H9 (cell line): Measurements from ENCODE around the gene SPEF2. TPM values are rescaled to one million over a fixed set of nuclear protein-coding genes. Genes with fewer than 3 reads are reported as not detected.

ENCODE experiments used
- DNase-seq: peaks from one replicate; pipeline ENCODE4 v3.0.0-alpha.2; 2017
- H2AFZ ChIP-seq: one replicate; pipeline ENCODE4 v1.6.1; 2013; ENCODE audit warnings: mild to moderate bottlenecking, low read length, control low read depth, moderate library complexity
- H2AK5ac ChIP-seq: 2 replicates; pipeline ENCODE4 v1.6.1; 2013; ENCODE audit warnings: low read length, control low read depth, mixed read lengths; ENCODE audit not compliant: insufficient read length
- H2BK120ac ChIP-seq: one replicate; pipeline ENCODE4 v1.6.1; 2013; ENCODE audit warnings: low read depth, mild to moderate bottlenecking, low read length, control low read depth, inconsistent platforms; ENCODE audit not compliant: poor library complexity, severe bottlenecking
- H2BK12ac ChIP-seq: 2 replicates; pipeline ENCODE4 v1.6.1; 2013; ENCODE audit warnings: low read length, control low read depth, mixed read lengths, low read depth; ENCODE audit not compliant: insufficient read length
- H2BK15ac ChIP-seq: 2 replicates; pipeline ENCODE4 v1.6.1; 2013; ENCODE audit warnings: low read depth, low read length, control low read depth
- H2BK20ac ChIP-seq: one replicate; pipeline ENCODE4 v1.6.1; 2013; ENCODE audit warnings: low read depth, mild to moderate bottlenecking, low read length, control low read depth, inconsistent platforms; ENCODE audit not compliant: poor library complexity, severe bottlenecking
- H2BK5ac ChIP-seq: 2 replicates; pipeline ENCODE4 v1.6.1; 2013; ENCODE audit warnings: low read length, control low read depth, mixed read lengths; ENCODE audit not compliant: insufficient read length
- H3K14ac ChIP-seq: 2 replicates; pipeline ENCODE4 v1.6.1; 2013; ENCODE audit warnings: low read length, control low read depth; ENCODE audit not compliant: insufficient read depth
- H3K18ac ChIP-seq: 2 replicates; pipeline ENCODE4 v1.6.1; 2013; ENCODE audit warnings: low read depth, mild to moderate bottlenecking, mixed read lengths, low read length, control low read depth; ENCODE audit not compliant: insufficient read length
- H3K23ac ChIP-seq: 2 replicates; pipeline ENCODE4 v1.6.1; 2013; ENCODE audit warnings: low read length, control low read depth, mixed read lengths, low read depth; ENCODE audit not compliant: insufficient read length
- H3K23me2 ChIP-seq: 2 replicates; pipeline ENCODE4 v1.6.1; 2013; ENCODE audit warnings: low read depth, mild to moderate bottlenecking, mixed read lengths, low read length, control low read depth; ENCODE audit not compliant: insufficient read length, poor library complexity, severe bottlenecking
- H3K27ac ChIP-seq: 2 replicates; pipeline ENCODE4 v1.5.1; 2013; ENCODE audit warnings: low read length, control low read depth, mixed read lengths, low read depth; ENCODE audit not compliant: insufficient read length
- H3K27me3 ChIP-seq: 2 replicates; pipeline ENCODE4 v1.6.1; 2013; ENCODE audit warnings: low read length, control low read depth, inconsistent platforms; ENCODE audit not compliant: insufficient read depth
- H3K4ac ChIP-seq: 2 replicates; pipeline ENCODE4 v1.6.1; 2013; ENCODE audit warnings: low read depth, mild to moderate bottlenecking, control low read depth, inconsistent platforms, low read length, moderate library complexity
- H3K4me1 ChIP-seq: 2 replicates; pipeline ENCODE4 v1.6.1; 2013; ENCODE audit warnings: low read length, control low read depth, inconsistent platforms; ENCODE audit not compliant: insufficient read depth
- H3K4me2 ChIP-seq: 2 replicates; pipeline ENCODE4 v1.6.1; 2013; ENCODE audit warnings: low read length, control low read depth, mixed read lengths; ENCODE audit not compliant: insufficient read length, insufficient read depth
- H3K56ac ChIP-seq: 2 replicates; pipeline ENCODE4 v1.6.1; 2013; ENCODE audit warnings: low read depth, mild to moderate bottlenecking, mixed read lengths, low read length, control low read depth; ENCODE audit not compliant: insufficient read length
- H3K79me1 ChIP-seq: 2 replicates; pipeline ENCODE4 v1.6.1; 2013; ENCODE audit warnings: low read depth, mild to moderate bottlenecking, moderate library complexity, low read length, control low read depth, inconsistent platforms; ENCODE audit not compliant: insufficient read depth, poor library complexity, severe bottlenecking
- H3K79me2 ChIP-seq: 2 replicates; pipeline ENCODE4 v1.6.1; 2013; ENCODE audit warnings: low read length, control low read depth, inconsistent platforms; ENCODE audit not compliant: insufficient read depth
- H3K9ac ChIP-seq: 2 replicates; pipeline ENCODE4 v1.6.1; 2013; ENCODE audit warnings: low read length, control low read depth, mixed read lengths; ENCODE audit not compliant: insufficient read length; ENCODE audit errors: extremely low read depth
- H3K9me3 ChIP-seq: one replicate; pipeline ENCODE4 v1.6.1; 2013; ENCODE audit warnings: low read depth, low read length, inconsistent platforms; ENCODE audit not compliant: control insufficient read depth
- H3T11ph ChIP-seq: one replicate; pipeline ENCODE4 v1.6.1; 2013; ENCODE audit warnings: mild to moderate bottlenecking, low read length, control low read depth, inconsistent platforms
- H4K20me1 ChIP-seq: one replicate; pipeline ENCODE4 v1.6.1; 2013; ENCODE audit not compliant: control insufficient read depth, insufficient read length, insufficient read depth
- H4K5ac ChIP-seq: 2 replicates; pipeline ENCODE4 v1.6.1; 2013; ENCODE audit warnings: low read depth, mild to moderate bottlenecking, mixed read lengths, low read length, control low read depth; ENCODE audit not compliant: insufficient read length
- H4K8ac ChIP-seq: replicated peaks from 2 replicates; pipeline ENCODE4 v1.6.1; 2013; ENCODE audit warnings: low read length, control low read depth, mixed read lengths, low read depth; ENCODE audit not compliant: insufficient read length
- H4K91ac ChIP-seq: 2 replicates; pipeline ENCODE4 v1.6.1; 2013; ENCODE audit warnings: low read depth, mild to moderate bottlenecking, moderate library complexity, mixed read lengths, low read length, control low read depth; ENCODE audit not compliant: insufficient read length
- H3K27ac Mint-ChIP-seq, 3 experiments: 2 replicates in 2 of 3; 3 replicates in 1 of 3; pipeline ENCODE4 v1.8.0; 2020 to 2021; ENCODE audit warnings: mixed read lengths in 3 of 3, mild to moderate bottlenecking in 1 of 3, moderate library complexity in 1 of 3
- H3K27me3 Mint-ChIP-seq: 2 replicates; pipeline ENCODE4 v1.8.0; 2021; ENCODE audit warnings: low read depth, mild to moderate bottlenecking, moderate library complexity, mixed read lengths
- H3K36me3 Mint-ChIP-seq, 3 experiments: 2 replicates in 2 of 3; 3 replicates in 1 of 3; pipeline ENCODE4 v1.8.0; 2020 to 2021; ENCODE audit warnings: low read depth in 3 of 3, mixed read lengths in 3 of 3; ENCODE audit not compliant: insufficient read depth in 1 of 3
- H3K4me1 Mint-ChIP-seq, 2 experiments: 2 replicates each; pipeline ENCODE4 v1.8.0; 2020; ENCODE audit warnings: mixed read lengths in 2 of 2
- H3K4me3 Mint-ChIP-seq, 2 experiments: 2 replicates in 1 of 2; 3 replicates in 1 of 2; pipeline ENCODE4 v1.8.0; 2020 to 2021; ENCODE audit warnings: mild to moderate bottlenecking in 2 of 2, mixed read lengths in 2 of 2, moderate library complexity in 1 of 2
- H3K9me3 Mint-ChIP-seq, 2 experiments: 2 replicates in 1 of 2; 3 replicates in 1 of 2; pipeline ENCODE4 v1.8.0; 2020; ENCODE audit warnings: mild to moderate bottlenecking in 2 of 2, mixed read lengths in 2 of 2, moderate library complexity in 1 of 2
- WGBS: extraction: QIAGEN DNeasy Blood & Tissue Kit; methylation state at CpG from one replicate; pipeline ENCODE4 v1.1.7; 2013; ENCODE audit warnings: missing lambda C conversion rate, low lambda C conversion rate, mixed read lengths; ENCODE audit not compliant: insufficient read length; ENCODE audit errors: extremely low coverage; 5-methylcytosine and 5-hydroxymethylcytosine counted together
- total RNA-seq: library from RNA; stranded (reverse); gene quantifications from 2 replicates; pipeline ENCODE4 v1.2.1, GENCODE V29; 2021
- TF ChIP-seq, protein P1 (sequence below): fragments of 200-600 bp; sonication (generic); conservative IDR thresholded peaks from 3 replicates; pipeline ENCODE4 v1.8.0; 2021; ENCODE audit warnings: antibody characterized with exemption, mild to moderate bottlenecking

Gene SPEF2
- total RNA-seq, 1 experiment from 2014 or later = 1.0 TPM

DNA sequence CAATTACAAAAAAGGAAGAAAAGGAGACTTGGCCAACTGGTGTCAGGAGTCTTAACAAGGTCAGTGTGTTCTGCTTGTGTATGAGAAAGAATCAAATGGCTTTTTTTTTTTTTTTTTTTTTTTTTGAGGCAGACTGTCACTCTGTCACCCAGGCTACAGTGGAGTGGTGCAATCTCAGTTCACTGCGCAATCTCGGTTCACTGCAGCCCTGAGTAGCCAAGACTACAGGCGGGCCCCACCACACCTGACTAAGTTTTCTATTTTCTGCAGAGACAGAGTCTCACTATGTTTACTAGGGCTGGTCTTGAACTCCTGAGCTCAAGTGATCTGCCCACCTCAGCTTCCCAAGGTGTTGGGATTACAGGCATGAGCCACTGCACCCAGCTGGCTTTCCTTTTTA is 236.0 kb downstream of the SPEF2 start:
- H3K36me3 Mint-ChIP-seq = no peaks in the 10 kb centered on the region

More for the DNA sequence above, 236.0 kb downstream of the SPEF2 start:
- H2AK5ac ChIP-seq = no peak overlapping the region
- Mint-ChIP-seq H3K27ac (no peak overlapping the region), H3K27me3 (peaks cover 3% of the 10 kb centered on the region; the same call in 1 of the 2 replicates), H3K4me3 (no peak overlapping the region), H3K9me3 (no peaks in the 10 kb centered on the region; a peak in 1 of 5 replicates), H3K4me1 (peaks cover 4 to 9% of the 10 kb centered on the region in 2 experiments; a peak in 3 of 4 replicates)
- H4K91ac ChIP-seq = no peak overlapping the region
- H4K20me1 ChIP-seq = no peaks in the 10 kb centered on the region
- no peak overlapping the region for H2BK20ac ChIP-seq
- H3K23me2 ChIP-seq = no peaks in the 10 kb centered on the region
- no CpG with 5 or more reads among the region's 3 CpGs for WGBS
- DNase-seq = no peak
- H3K79me1 ChIP-seq = no peaks in the 10 kb centered on the region
- H4K5ac ChIP-seq = no peak overlapping the region
- no peak overlapping the region for H3K18ac ChIP-seq
- no peak overlapping the region for H3K27ac ChIP-seq
- H2BK15ac ChIP-seq = no peak overlapping the region
- no peak overlapping the region for H3K9ac ChIP-seq
- no peak overlapping the region for H3K23ac ChIP-seq
- H3T11ph ChIP-seq = no peak overlapping the region
- H2BK5ac ChIP-seq = no peak overlapping the region
- no peaks in the 10 kb centered on the region for H3K4me1 ChIP-seq
- no peak overlapping the region for H2BK12ac ChIP-seq
- H3K56ac ChIP-seq = no peak overlapping the region
- no peaks in the 10 kb centered on the region for H3K27me3 ChIP-seq
- no peak overlapping the region for H3K4me2 ChIP-seq
- no peak overlapping the region for H3K4ac ChIP-seq
- no peaks in the 10 kb centered on the region for H3K79me2 ChIP-seq
- no peak overlapping the region for H2AFZ ChIP-seq
- no peaks in the 10 kb centered on the region for H3K9me3 ChIP-seq
- H3K14ac ChIP-seq = no peak overlapping the region
- no peak overlapping the region for H4K8ac ChIP-seq
- TF ChIP-seq, protein P1, sequence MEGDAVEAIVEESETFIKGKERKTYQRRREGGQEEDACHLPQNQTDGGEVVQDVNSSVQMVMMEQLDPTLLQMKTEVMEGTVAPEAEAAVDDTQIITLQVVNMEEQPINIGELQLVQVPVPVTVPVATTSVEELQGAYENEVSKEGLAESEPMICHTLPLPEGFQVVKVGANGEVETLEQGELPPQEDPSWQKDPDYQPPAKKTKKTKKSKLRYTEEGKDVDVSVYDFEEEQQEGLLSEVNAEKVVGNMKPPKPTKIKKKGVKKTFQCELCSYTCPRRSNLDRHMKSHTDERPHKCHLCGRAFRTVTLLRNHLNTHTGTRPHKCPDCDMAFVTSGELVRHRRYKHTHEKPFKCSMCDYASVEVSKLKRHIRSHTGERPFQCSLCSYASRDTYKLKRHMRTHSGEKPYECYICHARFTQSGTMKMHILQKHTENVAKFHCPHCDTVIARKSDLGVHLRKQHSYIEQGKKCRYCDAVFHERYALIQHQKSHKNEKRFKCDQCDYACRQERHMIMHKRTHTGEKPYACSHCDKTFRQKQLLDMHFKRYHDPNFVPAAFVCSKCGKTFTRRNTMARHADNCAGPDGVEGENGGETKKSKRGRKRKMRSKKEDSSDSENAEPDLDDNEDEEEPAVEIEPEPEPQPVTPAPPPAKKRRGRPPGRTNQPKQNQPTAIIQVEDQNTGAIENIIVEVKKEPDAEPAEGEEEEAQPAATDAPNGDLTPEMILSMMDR = no peak
- H2BK120ac ChIP-seq = no peak overlapping the region
